ENCODE results near the gene MALT1.
A peak's percentile ranks its signal among the peaks of the same experiment; 100 is the strongest.

The MALT1 gene

GRCh38 chr18:58692422-58693185, 21.3 kb downstream of the MALT1 start:
- DNase-seq (ENCODE audit: low spot score), result no peak

- DNase-seq (ENCODE audit: low spot score), result no peak
Measured at GRCh38 chr18:58694221-58694620, 23.0 kb downstream of the MALT1 start.

GRCh38 chr18:58694720-58695468, 23.6 kb downstream of the MALT1 start:
- no peak for DNase-seq (ENCODE audit: low spot score)

DNA sequence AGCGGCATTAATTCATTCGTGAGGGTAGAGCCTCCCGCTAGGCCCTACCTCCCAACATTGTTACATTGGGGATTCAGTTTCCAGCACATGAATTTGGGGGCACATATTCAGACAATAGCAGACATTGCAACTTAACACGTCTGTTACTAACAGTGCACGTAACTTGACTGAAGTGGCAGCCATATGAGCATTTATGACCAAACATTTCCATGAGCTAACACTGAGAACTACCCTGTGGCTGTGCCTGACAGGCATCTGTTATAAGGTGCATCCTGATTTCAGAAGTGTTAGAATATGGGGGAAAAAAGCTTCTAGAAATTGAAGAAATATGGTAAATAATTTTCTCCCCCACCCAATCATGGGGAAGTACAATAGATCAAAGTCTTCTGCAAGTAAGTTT, 24.5 kb downstream of the MALT1 start:
- DNase-seq (ENCODE audit: low spot score), result no peak

DNA sequence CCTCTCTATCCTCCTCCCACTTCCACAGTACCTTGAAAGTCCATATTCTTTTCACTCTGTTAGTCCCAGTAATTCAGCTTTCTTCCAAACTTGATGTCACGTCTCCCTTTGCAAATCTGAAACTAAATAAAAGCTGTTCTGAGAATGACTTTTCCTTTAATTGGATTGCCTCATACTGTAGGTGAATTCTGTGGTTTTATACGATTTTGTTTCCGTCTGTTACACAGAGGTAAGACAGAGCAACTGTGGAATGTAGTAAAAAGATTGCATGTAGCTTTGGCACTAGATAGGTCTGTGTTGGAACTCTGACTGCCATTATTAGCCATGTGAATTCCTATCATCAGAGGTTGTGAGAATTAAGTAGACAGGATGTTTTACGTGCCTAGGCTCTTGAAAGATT, 25.9 kb downstream of the MALT1 start:
- no peak for DNase-seq (ENCODE audit: low spot score)

- DNase-seq (ENCODE audit: low spot score), result no peak
Measured at GRCh38 chr18:58698701-58699193, 27.5 kb downstream of the MALT1 start.

- no peak for DNase-seq (ENCODE audit: low spot score)
Measured at GRCh38 chr18:58699551-58699950, 28.3 kb downstream of the MALT1 start.

DNA sequence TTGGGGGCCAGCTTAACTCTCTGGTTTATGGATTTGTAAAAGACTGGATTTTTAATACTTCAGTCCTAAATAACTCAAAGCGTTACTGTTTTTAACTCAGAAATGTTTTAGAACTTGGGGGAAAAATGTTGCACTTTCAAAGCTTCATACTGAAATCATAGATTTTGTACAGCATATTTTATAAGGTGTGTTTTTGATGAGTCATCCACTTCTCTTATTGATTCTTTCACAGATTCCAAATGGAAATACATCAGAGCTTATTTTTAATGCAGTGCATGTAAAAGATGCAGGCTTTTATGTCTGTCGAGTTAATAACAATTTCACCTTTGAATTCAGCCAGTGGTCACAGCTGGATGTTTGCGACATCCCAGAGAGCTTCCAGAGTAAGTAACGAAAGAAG, 28.9 kb downstream of the MALT1 start:
- no peak for DNase-seq (ENCODE audit: low spot score)

GRCh38 chr18:58712930-58713329, 41.7 kb downstream of the MALT1 start:
- DNase-seq (ENCODE audit: low spot score), result no peak

GRCh38 chr18:58714259-58714658, 43.0 kb downstream of the MALT1 start:
- DNase-seq (ENCODE audit: low spot score), result no peak

DNA sequence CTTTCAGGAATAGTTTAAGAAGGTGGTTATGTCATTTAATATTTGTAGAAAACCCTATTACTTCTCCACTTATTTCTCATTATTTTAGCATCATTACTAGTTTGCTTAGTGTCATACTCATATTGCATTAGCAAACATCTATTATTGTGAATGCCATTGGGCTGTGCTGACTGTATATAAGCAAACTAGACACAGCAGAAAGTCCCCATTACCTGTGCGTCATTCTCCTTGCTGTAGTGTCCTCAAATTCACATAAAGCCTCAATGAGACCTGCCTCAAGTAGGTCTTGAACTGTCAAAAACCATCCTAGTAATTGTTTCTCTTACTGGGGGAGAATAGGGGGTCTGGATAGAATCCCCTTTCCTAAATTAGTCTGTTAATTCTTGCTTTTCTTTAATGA, 43.6 kb downstream of the MALT1 start:
- DNase-seq (ENCODE audit: low spot score), result no peak

- no peak for DNase-seq (ENCODE audit: low spot score)
Measured at GRCh38 chr18:58715540-58715939, 44.3 kb downstream of the MALT1 start.

GRCh38 chr18:58716060-58716756, 44.9 kb downstream of the MALT1 start:
- DNase-seq (ENCODE audit: low spot score), result peak; percentile 10

DNA sequence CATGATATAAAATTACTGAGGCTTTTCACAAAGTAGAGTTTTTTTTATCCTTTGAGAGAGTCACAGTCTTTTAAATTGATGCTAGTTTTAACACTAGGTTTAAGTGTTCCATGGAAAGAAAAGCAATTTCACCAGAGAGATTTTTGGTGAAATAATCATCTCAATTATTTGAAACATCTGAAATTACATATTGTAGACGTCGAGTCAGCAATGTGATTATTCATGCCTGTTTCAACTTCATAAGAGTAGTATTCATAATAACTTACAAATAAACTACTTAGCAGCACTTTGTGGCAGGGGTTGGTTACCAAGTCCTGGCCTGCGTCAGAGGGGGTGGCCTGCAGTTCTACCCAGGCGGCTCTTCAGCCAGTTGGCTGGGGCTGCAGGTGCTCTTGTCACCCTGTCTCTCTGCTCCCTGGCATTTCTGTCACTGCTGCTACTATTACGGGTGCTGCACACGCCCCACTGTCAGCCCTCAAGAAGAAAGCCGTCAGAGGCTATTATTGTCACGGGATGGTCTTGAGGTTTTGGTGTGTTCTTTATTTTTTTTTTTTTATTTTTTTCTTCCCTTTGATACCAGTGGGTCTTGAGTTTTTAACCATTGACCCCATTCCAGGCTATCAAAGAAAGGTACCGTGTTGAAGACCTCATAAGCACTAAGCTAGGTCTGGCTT, 50.4 kb downstream of the MALT1 start:
- DNase-seq (ENCODE audit: low spot score), result peak; percentile 4

- DNase-seq (ENCODE audit: low spot score), result peak; percentile 16
Measured at GRCh38 chr18:58723810-58724602, 52.7 kb downstream of the MALT1 start.

GRCh38 chr18:58726671-58727070, 55.4 kb downstream of the MALT1 start:
- DNase-seq (ENCODE audit: low spot score), result no peak

GRCh38 chr18:58727776-58728500, 56.7 kb downstream of the MALT1 start:
- no peak for DNase-seq (ENCODE audit: low spot score)

DNA sequence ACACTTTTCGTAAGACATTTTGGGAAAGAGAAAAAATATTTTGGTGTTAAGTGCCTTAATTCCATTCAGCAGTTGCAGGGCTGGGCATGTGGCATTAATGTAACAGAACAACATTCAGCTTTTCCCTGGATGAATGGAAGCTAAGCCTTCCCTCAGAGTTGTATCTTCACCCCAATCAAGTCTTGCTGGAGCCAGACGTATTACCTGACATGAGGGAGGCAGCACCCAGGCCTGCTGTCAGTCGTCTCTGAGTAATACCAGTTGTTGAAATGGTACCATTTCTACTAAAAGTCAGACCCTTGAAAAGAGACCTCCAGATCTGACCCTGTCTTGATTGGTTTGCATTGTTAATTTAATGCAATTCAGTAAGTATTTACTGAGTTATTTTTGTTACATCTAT, 57.5 kb downstream of the MALT1 start:
- no peak for DNase-seq (ENCODE audit: low spot score)

DNA sequence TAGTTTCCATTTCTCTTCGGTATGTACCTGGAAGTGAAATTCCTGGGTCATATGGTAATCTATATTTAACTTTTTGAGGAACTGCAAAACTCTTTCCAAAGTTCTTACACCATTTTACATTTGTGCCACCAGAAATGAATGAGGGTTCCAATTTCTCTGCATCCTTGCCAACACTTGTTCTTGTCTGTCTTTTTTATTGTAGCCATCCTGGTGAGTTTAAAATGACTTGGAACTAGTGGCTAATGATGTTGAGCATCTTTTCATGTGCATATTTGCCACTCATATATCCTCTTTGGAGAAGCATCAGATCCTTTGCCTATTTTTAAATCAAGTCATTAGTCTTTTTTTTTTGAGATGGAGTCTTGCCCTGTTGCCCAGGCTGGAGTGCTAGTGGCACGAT, 59.4 kb downstream of the MALT1 start:
- no peak for DNase-seq (ENCODE audit: low spot score)

DNA sequence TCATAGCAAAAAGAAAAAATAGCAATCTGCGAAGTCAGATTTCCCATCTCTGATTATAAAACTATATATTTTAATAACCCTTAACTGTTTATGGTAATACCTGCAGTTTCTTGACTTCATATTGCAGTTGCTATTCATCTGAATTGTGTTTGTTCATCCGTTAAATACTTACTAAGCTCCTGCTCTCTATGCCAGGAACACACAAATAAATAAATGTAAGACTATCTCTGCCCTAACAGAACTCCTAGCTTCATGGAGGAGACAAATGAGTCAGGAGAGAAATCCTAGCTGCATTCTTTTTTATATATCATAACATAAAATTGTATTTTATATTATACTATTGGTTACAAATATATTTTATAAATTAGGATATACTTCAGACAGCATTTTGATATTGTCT, 61.2 kb downstream of the MALT1 start:
- no peak for DNase-seq (ENCODE audit: low spot score)

- DNase-seq (ENCODE audit: low spot score), result no peak
Measured at GRCh38 chr18:58733866-58734265, 62.6 kb downstream of the MALT1 start.
